Measurements from ENCODE around the gene ARHGEF28. TPM values are rescaled to one million over a fixed set of nuclear protein-coding genes. Genes with fewer than 3 reads are reported as not detected.

The ARHGEF28 gene
- total RNA-seq, 2 donors from 2014 or later, result 0.16 to 0.17 TPM

DNA sequence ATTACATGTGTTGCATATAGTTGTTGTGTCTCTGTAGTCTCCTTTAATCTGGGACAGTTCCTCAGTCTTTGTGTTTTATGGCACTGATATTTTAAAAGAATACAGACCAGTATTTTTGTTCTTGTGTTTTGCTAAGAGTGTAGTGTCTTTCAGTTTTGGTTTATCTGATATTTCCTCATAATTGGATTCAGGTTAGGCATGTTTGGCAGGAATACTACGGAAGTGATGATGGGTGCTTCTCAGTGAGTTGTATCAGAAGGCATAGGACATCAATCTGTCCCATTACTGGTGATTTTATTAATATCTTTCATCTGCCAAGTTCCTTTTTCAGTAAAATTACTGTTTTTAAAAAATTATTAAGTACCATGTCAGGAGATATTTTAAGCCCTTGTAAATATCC is 212.9 kb downstream of the ARHGEF28 start:
- H3K4me1 Mint-ChIP-seq, result no peaks in the 10 kb centered on the region
- no peak for ATAC-seq (replicated peaks)
- peaks cover 12% of the 10 kb centered on the region for H3K27me3 Mint-ChIP-seq
- H3K36me3 Mint-ChIP-seq (ENCODE audit: low read depth), result no peaks in the 10 kb centered on the region
- H3K9me3 Mint-ChIP-seq, result no peaks in the 10 kb centered on the region
- no peak overlapping the region for H3K27ac Mint-ChIP-seq
- no peak overlapping the region for H3K4me3 Mint-ChIP-seq

DNA sequence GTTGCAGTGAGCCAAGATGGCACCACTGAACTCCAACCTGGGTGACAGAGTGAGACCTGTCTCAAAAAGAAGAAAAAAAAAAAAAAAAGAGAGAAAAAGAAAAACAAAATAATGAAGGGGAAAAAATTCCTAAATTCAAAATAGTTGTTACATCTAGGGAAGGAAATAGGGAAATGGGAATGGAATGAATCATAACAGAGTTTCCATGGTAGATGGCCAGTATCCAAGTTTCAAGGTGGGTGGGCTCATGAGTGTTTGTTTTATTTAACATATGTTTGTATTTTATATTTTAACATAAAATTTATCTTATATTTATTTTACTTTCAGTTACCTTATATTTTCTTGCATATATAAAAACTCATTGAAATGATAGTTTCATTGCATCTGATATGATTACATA is 215.6 kb downstream of the ARHGEF28 start:
- no peaks in the 10 kb centered on the region for H3K4me1 Mint-ChIP-seq
- no peaks in the 10 kb centered on the region for H3K9me3 Mint-ChIP-seq
- H3K27ac Mint-ChIP-seq, result no peak overlapping the region
- no peaks in the 10 kb centered on the region for H3K36me3 Mint-ChIP-seq (ENCODE audit: low read depth)
- ATAC-seq (replicated peaks), result no peak
- H3K4me3 Mint-ChIP-seq, result no peak overlapping the region
- H3K27me3 Mint-ChIP-seq, result peaks cover 17% of the 10 kb centered on the region

- Mint-ChIP-seq H3K4me3 (no peak overlapping the region), H3K36me3 (ENCODE audit: low read depth) (no peaks in the 10 kb centered on the region), H3K27me3 (peaks cover 12% of the 10 kb centered on the region), H3K27ac (no peak overlapping the region), H3K4me1 (no peaks in the 10 kb centered on the region), H3K9me3 (no peaks in the 10 kb centered on the region)
- no peak for ATAC-seq (replicated peaks)
Observed at GRCh38 chr5:73844165-73844564, 218.2 kb downstream of the ARHGEF28 start.

- H3K27me3 Mint-ChIP-seq, result peaks cover 10% of the 10 kb centered on the region
- no peak for ATAC-seq (replicated peaks)
- no peaks in the 10 kb centered on the region for H3K36me3 Mint-ChIP-seq (ENCODE audit: low read depth)
- no peak overlapping the region for H3K27ac Mint-ChIP-seq
- no peak overlapping the region for H3K4me3 Mint-ChIP-seq
- no peaks in the 10 kb centered on the region for H3K4me1 Mint-ChIP-seq
- no peaks in the 10 kb centered on the region for H3K9me3 Mint-ChIP-seq
Observed at GRCh38 chr5:73851471-73852181, 225.6 kb downstream of the ARHGEF28 start.

DNA sequence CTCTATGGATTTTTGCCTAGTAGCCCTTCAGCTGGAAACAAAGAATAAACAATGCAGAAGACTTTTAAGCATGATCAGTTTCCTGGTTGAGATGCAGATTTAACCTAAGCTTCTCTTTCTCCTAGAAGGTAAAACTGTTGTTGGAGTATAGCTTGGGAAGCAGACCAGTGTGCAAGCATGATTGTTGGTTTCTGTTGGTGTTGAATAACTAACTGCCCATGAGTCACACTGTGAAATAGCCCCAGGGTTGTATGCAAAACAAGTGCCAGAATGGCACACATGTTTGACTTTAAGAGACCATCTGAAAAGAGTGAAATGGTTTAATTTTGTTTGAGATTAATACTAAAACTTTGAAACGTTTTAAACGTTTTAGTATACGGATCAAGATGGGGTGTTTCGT is 227.1 kb downstream of the ARHGEF28 start:
- Mint-ChIP-seq H3K27ac (no peak overlapping the region), H3K4me3 (no peak overlapping the region), H3K4me1 (no peaks in the 10 kb centered on the region), H3K27me3 (peaks cover 10% of the 10 kb centered on the region), H3K36me3 (ENCODE audit: low read depth) (no peaks in the 10 kb centered on the region), H3K9me3 (no peaks in the 10 kb centered on the region)
- no peak for ATAC-seq (replicated peaks)

DNA sequence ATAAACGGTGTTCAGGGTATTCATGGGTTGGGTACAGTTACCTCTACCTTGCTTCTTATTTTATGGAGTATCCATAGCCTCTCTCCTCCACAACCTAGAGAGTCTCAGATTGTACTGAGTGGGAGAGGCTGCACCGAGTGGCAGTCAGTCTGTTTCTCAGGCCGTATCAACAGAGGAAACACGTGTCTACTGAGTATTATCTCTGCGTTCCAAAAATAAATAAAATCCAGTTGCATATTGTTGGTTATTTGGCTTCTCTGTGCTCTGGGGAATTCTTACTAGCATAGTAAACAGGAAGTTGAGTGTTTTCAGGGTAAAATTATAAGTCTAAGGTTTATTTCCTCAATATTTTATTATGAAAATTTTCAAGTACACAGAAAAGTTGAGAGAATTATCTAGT is 231.0 kb downstream of the ARHGEF28 start:
- Mint-ChIP-seq H3K27me3 (peaks cover 14% of the 10 kb centered on the region), H3K4me1 (no peaks in the 10 kb centered on the region), H3K4me3 (no peak overlapping the region), H3K9me3 (no peaks in the 10 kb centered on the region), H3K27ac (no peak overlapping the region), H3K36me3 (ENCODE audit: low read depth) (no peaks in the 10 kb centered on the region)
- no peak for ATAC-seq (replicated peaks)

- no peaks in the 10 kb centered on the region for H3K9me3 Mint-ChIP-seq
- no peak for ATAC-seq (replicated peaks)
- H3K36me3 Mint-ChIP-seq (ENCODE audit: low read depth), result no peaks in the 10 kb centered on the region
- H3K27me3 Mint-ChIP-seq, result peaks cover 16% of the 10 kb centered on the region
- H3K4me1 Mint-ChIP-seq, result no peaks in the 10 kb centered on the region
- no peak overlapping the region for H3K4me3 Mint-ChIP-seq
- H3K27ac Mint-ChIP-seq, result no peak overlapping the region
Observed at GRCh38 chr5:73857446-73857845, 231.4 kb downstream of the ARHGEF28 start.

GRCh38 chr5:73858054-73858453 is 232.1 kb downstream of the ARHGEF28 start:
- Mint-ChIP-seq H3K36me3 (ENCODE audit: low read depth) (no peaks in the 10 kb centered on the region), H3K4me1 (no peaks in the 10 kb centered on the region), H3K27ac (no peak overlapping the region), H3K9me3 (no peaks in the 10 kb centered on the region), H3K27me3 (peaks cover 16% of the 10 kb centered on the region), H3K4me3 (no peak overlapping the region)
- ATAC-seq (replicated peaks), result no peak

DNA sequence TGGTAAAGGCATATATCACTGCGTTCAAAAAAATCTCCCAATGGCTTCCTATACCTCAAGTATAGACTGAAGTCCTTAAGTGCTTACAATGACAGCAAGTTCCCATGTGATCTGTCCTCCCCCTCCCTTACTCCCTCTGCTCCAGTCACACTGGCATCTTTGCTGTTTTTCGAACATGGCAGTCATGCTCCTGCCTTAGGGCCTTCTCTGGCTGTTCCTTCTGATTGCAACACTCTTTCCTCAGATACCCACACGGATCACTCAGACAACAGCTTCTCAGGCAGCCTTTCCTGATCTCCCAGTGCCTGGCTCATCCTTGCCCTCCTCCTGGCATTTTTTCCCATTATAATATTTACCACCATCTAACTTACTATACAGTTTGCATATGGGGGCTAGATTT is 232.8 kb downstream of the ARHGEF28 start:
- Mint-ChIP-seq H3K4me3 (no peak overlapping the region), H3K27me3 (peaks cover 22% of the 10 kb centered on the region), H3K36me3 (ENCODE audit: low read depth) (no peaks in the 10 kb centered on the region), H3K27ac (no peak overlapping the region), H3K4me1 (no peaks in the 10 kb centered on the region), H3K9me3 (no peaks in the 10 kb centered on the region)
- no peak for ATAC-seq (replicated peaks)

DNA sequence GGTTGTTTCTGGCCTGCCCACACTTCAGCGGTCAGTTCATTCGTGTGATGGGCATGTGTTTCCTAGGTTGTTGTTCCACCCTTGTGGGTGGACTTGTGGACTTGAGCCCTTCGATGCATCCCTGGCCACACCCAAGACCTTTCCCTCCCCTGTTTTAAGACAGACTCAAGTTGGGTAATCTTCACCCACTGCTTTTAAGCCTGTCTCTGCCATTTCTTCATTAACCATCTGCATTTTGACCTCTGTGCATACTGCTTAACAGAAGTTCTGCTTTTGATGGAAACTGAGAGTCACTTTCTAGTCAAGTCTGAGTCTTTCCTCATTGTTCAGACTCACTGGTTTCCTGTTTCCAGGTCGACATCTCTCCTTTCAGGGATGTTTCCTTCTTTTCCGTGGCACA is 233.7 kb downstream of the ARHGEF28 start:
- H3K27me3 Mint-ChIP-seq, result peaks cover 25% of the 10 kb centered on the region
- no peak for ATAC-seq (replicated peaks)

DNA sequence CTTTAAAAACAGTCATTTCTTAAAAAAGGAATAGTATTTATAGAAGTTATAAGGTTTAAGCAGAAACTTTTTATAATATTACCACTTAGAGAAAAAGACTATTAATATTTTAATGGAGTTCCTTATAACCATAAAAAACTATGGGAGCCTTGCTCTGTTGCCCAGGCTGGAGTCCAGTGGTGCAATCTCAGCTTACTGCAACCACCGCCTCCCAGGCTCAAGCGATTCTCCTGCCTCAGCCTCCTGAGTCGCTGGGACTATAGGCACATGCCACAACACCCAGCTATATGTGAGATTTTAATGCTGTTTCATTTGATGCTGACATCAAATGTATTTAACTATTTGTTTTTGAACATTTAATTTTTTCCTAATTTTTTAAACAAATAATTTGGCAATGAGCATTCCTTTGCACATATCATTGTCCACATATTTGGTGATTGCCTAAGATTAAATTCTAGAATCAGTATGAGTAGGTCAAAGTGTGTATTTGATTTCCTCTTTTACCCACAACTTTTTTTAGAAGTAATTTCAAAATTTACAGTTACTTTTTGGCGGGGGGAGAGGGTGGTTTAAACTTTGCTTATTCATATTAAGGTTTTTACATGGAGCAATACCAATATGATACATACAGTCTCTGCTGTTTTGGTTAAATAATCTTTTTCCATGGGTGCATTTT is 235.5 kb downstream of the ARHGEF28 start:
- Mint-ChIP-seq H3K36me3 (ENCODE audit: low read depth) (no peaks in the 10 kb centered on the region), H3K4me3 (no peak overlapping the region), H3K27ac (no peak overlapping the region), H3K9me3 (no peaks in the 10 kb centered on the region), H3K27me3 (peaks cover 29% of the 10 kb centered on the region), H3K4me1 (no peaks in the 10 kb centered on the region)
- ATAC-seq (replicated peaks), result no peak

More for the DNA sequence above, 233.7 kb downstream of the ARHGEF28 start:
- Mint-ChIP-seq H3K4me1 (no peaks in the 10 kb centered on the region), H3K27ac (no peak overlapping the region), H3K4me3 (no peak overlapping the region), H3K9me3 (no peaks in the 10 kb centered on the region), H3K36me3 (ENCODE audit: low read depth) (no peaks in the 10 kb centered on the region)

DNA sequence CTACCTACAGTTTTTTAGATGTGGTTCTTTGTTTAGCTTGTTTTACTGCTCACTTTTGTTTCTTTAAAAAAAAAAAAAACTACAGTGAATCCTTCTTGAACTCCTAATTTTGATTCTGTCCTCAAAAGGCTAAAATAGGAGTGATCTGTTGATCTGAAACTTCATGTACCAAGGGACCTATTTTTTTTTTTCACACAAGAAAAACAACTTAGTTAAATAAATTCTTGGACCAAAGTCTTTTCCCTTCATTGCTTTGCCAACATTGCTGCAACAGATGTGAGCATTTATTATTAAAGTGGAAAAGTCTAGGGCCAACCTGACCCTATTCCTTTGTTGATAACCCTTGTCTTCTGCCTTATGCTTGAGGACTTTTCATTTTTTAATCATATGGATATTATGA is 236.8 kb downstream of the ARHGEF28 start:
- no peaks in the 10 kb centered on the region for H3K36me3 Mint-ChIP-seq (ENCODE audit: low read depth)
- no peaks in the 10 kb centered on the region for H3K9me3 Mint-ChIP-seq

DNA sequence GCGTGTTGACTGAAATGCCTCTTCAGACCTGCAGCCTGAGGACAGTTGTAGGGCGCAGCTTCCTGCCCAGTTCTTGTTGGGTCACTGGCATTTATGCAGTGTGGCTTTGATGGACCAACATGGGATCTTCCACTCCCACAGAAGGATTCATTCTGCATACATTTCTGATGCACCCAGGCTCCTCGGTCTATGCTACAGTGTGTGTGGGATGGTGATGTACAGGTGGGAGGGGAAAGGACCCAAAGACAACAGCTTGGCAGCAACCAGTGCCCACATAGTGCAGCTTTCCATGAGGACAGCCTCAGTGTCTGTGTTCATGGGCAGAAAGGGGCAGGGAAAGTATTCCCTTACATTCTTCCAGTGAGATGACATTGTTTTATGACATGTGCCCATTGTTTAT is 237.9 kb downstream of the ARHGEF28 start:
- Mint-ChIP-seq H3K36me3 (ENCODE audit: low read depth) (no peaks in the 10 kb centered on the region), H3K9me3 (no peaks in the 10 kb centered on the region), H3K4me3 (no peak overlapping the region), H3K4me1 (no peaks in the 10 kb centered on the region), H3K27me3 (peaks cover 36% of the 10 kb centered on the region), H3K27ac (no peak overlapping the region)
- no peak for ATAC-seq (replicated peaks)

More for the DNA sequence above, 236.8 kb downstream of the ARHGEF28 start:
- ATAC-seq (replicated peaks), result no peak
- Mint-ChIP-seq H3K4me3 (no peak overlapping the region), H3K27ac (no peak overlapping the region), H3K4me1 (no peaks in the 10 kb centered on the region), H3K27me3 (peaks cover 36% of the 10 kb centered on the region)

- no peaks in the 10 kb centered on the region for H3K9me3 Mint-ChIP-seq
- no peaks in the 10 kb centered on the region for H3K36me3 Mint-ChIP-seq (ENCODE audit: low read depth)
- H3K4me3 Mint-ChIP-seq, result no peak overlapping the region
- no peaks in the 10 kb centered on the region for H3K4me1 Mint-ChIP-seq
- H3K27ac Mint-ChIP-seq, result no peak overlapping the region
- peaks cover 35% of the 10 kb centered on the region for H3K27me3 Mint-ChIP-seq
- ATAC-seq (replicated peaks), result no peak
Observed at GRCh38 chr5:73865315-73865714, 239.3 kb downstream of the ARHGEF28 start.

Data from activated T-helper 17 cell treated with anti-CD3 and anti-CD28 coated beads, Interleukin-2, amount 50 U/mL, for 72 hours (primary cell).